Fibroblast of lung (primary cell): ENCODE data around the gene AFF2.

Experiments
- CTCF ChIP-seq, 2 donors: IDR thresholded peaks in 1 of 2; conservative IDR thresholded peaks in 1 of 2; 1 replicate in 1 of 2; 2 replicates in 1 of 2; pipeline ENCODE4 v1.5.1; 2011 to 2012; ENCODE audit warnings: low read length in 2 of 2, control low read depth in 1 of 2, inconsistent platforms in 1 of 2, low read depth in 1 of 2, mild to moderate bottlenecking in 1 of 2
- EZH2 ChIP-seq: IDR thresholded peaks from 2 replicates; pipeline ENCODE4 v1.5.1; 2012; ENCODE audit warnings: low read length, control low read depth, mild to moderate bottlenecking; ENCODE audit errors: missing control alignments

- TF ChIP-seq CTCF (conservative IDR thresholded peaks at IDR 0.05 in 1 of 2, IDR thresholded peaks at IDR 0.05 in 1 of 2; ENCODE audit: low read depth in 1 of 2, low read length in 2 of 2) (no peak), EZH2 (no peak)
Measured at GRCh38 chrX:148854306-148854705, 353.9 kb downstream of the AFF2 start.
